ENCODE results near the gene DST.

Gene DST

DNA sequence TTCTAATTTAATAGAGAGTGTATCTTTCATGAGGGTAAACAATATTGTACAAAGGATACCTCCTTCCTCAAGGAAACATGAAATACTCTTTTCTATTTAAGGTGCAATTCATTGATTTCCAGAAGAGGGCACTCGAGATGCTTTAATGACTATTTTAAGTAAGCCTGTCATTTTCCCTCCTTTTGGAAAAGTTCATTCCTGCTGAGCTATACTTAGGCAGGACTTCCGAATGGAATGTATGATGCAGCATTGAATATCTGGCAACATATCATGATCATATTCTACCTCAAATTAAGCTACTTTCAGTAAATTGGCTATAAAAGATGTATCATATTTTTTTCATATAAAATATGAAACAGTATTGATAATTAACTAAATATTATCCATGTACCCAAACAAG, 5.0 kb downstream of the DST start:
- Histone ChIP-seq H3K27ac (no peak overlapping the region), H3K36me3 (replicated peaks) (peaks cover 49% of the 10 kb centered on the region), H3K27me3 (replicated peaks) (no peaks in the 10 kb centered on the region), H3K4me3 (ENCODE audit: low read depth, low read length) (no peak overlapping the region)
- in situ Hi-C loops (cut with HindIII; ENCODE audit: low pct_ligation_motif_present, low sequenced_read_pairs): no loop called here
- peak; percentile 18 for DNase-seq
- TF ChIP-seq, protein P1, sequence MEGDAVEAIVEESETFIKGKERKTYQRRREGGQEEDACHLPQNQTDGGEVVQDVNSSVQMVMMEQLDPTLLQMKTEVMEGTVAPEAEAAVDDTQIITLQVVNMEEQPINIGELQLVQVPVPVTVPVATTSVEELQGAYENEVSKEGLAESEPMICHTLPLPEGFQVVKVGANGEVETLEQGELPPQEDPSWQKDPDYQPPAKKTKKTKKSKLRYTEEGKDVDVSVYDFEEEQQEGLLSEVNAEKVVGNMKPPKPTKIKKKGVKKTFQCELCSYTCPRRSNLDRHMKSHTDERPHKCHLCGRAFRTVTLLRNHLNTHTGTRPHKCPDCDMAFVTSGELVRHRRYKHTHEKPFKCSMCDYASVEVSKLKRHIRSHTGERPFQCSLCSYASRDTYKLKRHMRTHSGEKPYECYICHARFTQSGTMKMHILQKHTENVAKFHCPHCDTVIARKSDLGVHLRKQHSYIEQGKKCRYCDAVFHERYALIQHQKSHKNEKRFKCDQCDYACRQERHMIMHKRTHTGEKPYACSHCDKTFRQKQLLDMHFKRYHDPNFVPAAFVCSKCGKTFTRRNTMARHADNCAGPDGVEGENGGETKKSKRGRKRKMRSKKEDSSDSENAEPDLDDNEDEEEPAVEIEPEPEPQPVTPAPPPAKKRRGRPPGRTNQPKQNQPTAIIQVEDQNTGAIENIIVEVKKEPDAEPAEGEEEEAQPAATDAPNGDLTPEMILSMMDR (IDR thresholded peaks at IDR 0.05; ENCODE audit: low read depth, low read length, missing control alignments): peak; percentile 51

DNA sequence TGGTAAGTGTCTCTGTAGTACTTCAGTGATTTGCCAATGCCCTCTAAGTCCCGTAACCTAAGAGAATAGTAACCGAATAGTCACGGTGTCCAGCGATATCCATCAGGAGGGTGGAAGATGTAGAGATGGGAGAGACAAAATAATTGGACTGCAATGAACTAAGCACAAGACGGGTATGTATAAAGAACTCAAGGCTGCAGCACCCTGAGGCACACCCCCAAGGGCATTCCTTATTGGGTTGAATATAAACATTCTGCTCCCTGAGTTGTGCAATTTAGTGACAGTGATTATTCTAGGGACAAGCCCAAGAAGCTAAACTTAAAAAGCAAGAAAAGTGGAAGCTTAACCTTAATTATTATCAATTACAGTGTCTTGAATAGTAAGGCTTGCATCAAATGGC, 14.6 kb downstream of the DST start:
- TF ChIP-seq, protein P1 (IDR thresholded peaks at IDR 0.05; ENCODE audit: low read depth, low read length, missing control alignments): no peak
- H3K4me3 ChIP-seq (ENCODE audit: low read depth, low read length): no peak overlapping the region
- in situ Hi-C loops (cut with HindIII; ENCODE audit: low pct_ligation_motif_present, low sequenced_read_pairs): no loop called here
- peaks cover 46% of the 10 kb centered on the region for H3K36me3 ChIP-seq (replicated peaks)
- no peak overlapping the region for H3K27ac ChIP-seq
- DNase-seq: no peak
- H3K27me3 ChIP-seq (replicated peaks): no peaks in the 10 kb centered on the region

DNA sequence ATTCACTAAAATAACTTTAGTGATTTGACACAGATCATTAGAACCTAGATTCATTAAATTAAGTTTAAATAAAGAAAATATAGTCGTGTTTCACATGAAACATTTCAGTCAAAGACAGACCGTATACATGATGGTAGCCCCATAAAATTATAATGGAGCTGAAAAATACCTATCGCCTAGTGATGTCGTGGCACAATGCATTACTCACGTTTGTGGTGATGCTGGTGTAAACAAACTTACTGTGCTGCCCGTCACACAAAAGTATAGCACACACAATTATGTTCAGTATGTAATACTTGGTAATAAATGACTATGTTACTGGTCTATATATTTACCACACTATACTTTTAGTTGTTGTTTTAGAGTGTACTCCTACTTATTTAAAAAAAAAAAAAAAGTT, 17.3 kb downstream of the DST start:
- Histone ChIP-seq H3K36me3 (replicated peaks) (peaks cover 43% of the 10 kb centered on the region), H3K27ac (no peak overlapping the region), H3K27me3 (replicated peaks) (no peaks in the 10 kb centered on the region), H3K4me3 (ENCODE audit: low read depth, low read length) (no peak overlapping the region)
- TF ChIP-seq, protein P1 (IDR thresholded peaks at IDR 0.05; ENCODE audit: low read depth, low read length, missing control alignments): no peak
- DNase-seq: no peak
- in situ Hi-C loops (cut with HindIII; ENCODE audit: low pct_ligation_motif_present, low sequenced_read_pairs): no loop called here

DNA sequence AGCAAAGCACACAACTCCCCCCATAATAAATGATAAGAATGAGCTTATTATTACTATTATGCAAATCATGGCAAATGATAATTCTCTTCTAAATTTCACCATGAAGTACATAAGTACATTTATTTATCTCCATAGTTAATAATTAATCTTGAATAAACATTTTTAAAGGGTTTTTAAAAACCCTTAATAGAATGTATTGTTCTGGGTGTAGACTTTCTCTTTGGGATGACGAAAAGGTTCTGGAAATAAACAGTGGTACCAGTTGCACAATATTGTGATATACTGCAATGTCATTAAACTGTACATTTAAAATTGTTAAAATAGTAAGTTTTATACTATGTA, 18.0 kb downstream of the DST start:
- peaks cover 50% of the 10 kb centered on the region for H3K36me3 ChIP-seq (replicated peaks)
- H3K27me3 ChIP-seq (replicated peaks): no peaks in the 10 kb centered on the region
- no peak overlapping the region for H3K4me3 ChIP-seq (ENCODE audit: low read depth, low read length)
- in situ Hi-C loops (cut with HindIII; ENCODE audit: low pct_ligation_motif_present, low sequenced_read_pairs): loop anchor here (25.0 kb wide), 1 partner anchor 262 kb away; no protein-coding TSS in a partner anchor
- DNase-seq: no peak
- no peak overlapping the region for H3K27ac ChIP-seq
- TF ChIP-seq, protein P1 (IDR thresholded peaks at IDR 0.05; ENCODE audit: low read depth, low read length, missing control alignments): no peak

DNA sequence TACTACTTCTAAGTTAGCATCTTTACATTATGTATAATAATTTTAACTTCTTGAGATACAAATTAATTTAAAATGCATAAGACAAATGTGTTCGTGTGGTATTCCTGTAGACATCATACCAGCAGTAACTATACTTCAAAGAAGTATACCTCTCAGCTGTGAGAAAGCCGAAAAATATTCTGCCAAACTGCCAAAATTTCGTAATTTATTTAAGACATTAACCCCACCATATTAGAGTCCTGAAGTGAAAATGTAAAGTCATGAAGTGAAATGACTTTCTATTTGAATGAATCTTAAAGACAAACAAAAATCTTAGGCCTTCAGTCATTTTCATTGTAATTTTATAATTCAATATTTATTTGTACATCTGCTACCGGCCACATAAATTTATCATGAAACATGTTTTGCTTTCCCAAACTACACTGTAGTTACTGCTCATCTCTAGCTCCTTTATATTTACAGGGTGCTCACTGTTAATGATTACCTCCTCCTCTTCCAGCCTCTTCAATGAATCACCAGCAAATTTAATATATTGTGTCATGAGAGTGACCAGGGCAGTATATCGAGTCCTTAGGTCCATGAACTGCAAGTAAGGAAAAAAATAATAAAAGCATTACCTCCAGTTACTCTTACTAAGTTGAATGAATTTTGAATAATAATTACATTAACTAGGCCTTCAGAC, 18.5 kb downstream of the DST start:
- Histone ChIP-seq H3K36me3 (replicated peaks) (peaks cover 53% of the 10 kb centered on the region), H3K27me3 (replicated peaks) (no peaks in the 10 kb centered on the region), H3K27ac (no peak overlapping the region), H3K4me3 (ENCODE audit: low read depth, low read length) (no peak overlapping the region)
- TF ChIP-seq, protein P1 (IDR thresholded peaks at IDR 0.05; ENCODE audit: low read depth, low read length, missing control alignments): no peak
- no peak for DNase-seq
- in situ Hi-C loops (cut with HindIII; ENCODE audit: low pct_ligation_motif_present, low sequenced_read_pairs): loop anchor here (25.0 kb wide), 1 partner anchor 262 kb away; no protein-coding TSS in a partner anchor
